Inflammatory macrophage treated with lipopolysaccharide for 1 hour (primary cell): ENCODE data around the gene DISC1.
"Not testable (repeated sequence)": the region's sequence is repeated elsewhere in the genome, so short reads cannot be mapped to it uniquely, and the experiment has no call there.

Source experiments
- DNase-seq, 2 donors: peaks; one replicate each; pipeline ENCODE4 v3.0.0-alpha.2; 2020 to 2022

Gene DISC1

DNA sequence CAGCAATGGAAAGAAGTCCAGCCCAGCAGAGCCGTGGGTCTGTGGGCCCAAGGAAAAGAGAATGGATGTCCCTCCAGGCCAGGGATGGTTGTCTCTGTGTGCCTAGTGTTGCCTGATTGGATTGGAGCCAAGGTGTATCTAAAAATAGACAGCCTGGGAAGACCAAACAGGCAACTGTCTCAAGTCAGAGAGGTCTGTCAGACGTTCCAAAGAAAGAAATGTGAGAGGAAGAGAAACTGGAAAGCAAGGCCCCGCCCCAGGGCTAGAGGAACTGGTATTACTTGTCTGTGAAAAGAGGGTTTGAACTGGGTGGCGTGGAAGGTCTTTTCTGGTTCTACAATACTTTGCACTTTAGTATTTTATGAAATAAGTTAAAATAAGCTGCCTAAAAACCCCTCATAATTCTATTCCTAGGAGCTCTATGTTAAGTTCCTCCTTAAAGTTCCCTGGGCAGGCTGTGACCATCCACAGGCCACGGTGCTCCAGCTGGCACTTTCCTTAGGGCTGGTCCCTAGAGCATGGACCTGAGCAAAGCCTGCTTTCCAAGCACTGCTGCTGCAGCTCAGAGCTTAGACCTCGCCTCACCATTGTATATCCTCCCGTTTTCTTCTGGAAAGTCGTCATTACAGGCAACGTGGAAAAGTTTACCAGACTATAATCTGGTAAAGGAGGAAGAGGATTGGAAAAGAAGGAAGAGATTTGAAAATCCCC is 151.6 kb downstream of the DISC1 start:
- peak; percentile 27 to 57 for DNase-seq

DNA sequence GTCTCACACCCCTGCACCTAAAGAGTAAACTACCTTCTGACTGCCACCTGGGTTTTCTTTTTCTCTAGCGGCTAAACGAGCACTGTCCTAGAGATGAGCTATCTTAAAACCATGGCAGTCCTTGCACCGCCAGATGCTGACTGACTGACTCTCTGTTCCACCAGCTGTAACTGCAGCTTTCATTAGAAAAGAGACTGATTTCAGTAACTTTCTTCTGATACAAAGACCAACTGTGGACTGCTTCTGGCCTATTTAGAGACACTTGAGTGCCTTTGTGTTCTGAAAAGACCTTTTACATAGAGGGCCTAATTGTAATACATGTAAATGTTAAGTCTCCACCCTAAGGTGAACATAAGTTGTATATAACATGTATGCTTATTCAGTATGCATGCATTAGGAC is 152.5 kb downstream of the DISC1 start:
- DNase-seq = no peak

DNA sequence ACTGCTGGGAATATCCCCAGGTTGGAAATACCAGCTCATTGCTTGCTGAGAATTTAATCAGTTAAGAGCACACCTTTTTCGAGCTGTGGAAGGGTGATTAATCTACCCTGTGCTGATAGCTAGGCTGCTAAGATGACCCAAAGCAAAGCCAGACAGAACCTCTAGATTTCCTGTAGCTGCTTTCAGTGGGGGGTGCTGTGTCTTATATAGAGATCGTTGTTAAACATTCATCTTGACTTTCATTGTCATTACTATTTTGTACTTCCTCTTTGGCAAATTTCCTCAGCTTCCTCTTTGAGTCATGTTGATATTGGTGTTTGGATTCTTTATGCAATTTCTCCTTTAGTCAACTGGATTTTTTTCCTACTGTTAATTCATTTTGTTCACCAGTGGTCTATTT is 155.3 kb downstream of the DISC1 start:
- DNase-seq = peak; percentile 81 to 82

- DNase-seq = not testable (repeated sequence)
Observed at GRCh38 chr1:231785073-231785472, 158.5 kb downstream of the DISC1 start.

GRCh38 chr1:231786126-231786525 is 159.5 kb downstream of the DISC1 start:
- no peak for DNase-seq

DNA sequence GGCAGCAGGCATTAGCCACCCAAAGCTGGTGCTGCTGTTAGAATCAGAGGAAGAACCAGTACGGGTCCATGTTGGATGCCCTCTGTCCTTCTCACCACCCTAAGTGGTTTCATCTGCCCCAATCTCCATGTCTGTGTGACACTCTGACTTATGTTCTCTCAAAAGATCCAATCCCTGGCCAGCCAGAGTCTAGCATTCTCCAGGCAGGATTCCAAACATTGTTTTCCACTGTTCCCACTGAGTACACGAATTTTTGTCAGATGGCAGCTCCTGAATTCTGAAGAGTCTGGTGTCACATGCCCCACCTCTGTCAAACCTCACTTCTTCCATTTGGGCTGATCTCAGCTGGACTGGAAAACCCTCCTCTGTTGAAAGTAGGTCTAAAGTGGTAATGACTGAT is 166.0 kb downstream of the DISC1 start:
- DNase-seq = no peak

GRCh38 chr1:231793893-231794292 is 167.3 kb downstream of the DISC1 start:
- DNase-seq = no peak

DNA sequence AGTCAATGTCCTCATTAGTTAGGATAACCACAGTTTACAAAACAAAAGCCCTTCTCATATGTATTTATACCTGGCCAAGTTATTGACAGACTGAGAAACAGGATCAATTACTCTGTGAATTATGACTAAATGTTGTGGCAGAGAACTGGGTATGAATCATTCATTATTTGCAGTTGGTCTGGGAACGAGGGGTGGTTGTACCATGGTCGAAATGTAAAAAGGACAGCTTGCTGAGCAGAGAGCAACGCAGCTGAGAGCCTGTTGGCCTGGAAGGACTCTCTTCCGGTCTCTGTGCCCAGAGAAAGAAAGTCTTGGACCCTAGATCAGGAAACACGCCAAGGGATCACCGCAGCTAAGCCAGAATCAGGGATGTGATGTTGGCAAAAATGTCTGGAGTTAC is 169.6 kb downstream of the DISC1 start:
- DNase-seq = no peak

DNA sequence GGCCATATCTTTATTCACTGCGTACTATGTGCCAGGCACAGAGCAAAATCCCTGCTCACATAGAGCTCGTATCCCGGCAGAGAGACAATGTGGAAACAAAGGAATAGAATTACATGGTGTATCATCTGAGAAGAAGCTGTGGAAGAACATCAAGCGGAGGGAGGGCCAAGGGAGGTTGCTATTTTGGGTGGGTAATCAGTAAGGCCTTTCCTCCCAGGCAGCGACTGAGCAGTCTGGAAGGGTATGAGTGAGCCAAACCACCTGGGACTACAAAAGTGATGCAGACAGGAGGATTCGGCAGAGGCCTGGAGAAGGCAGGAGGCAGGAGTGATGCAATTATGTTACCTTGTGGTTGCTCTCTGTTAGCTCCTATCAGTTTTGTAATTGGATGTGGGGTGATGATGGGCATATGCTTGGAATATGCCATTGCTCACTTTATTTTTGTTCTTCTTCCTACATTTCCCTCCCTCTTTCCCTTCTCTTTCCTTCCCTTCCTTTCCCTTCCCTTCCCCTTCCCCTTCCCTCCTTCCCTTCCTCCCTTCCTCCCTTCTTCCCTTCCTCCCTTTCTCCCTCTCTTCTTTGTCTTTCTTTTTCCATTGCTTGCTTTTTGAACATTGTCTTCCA is 172.9 kb downstream of the DISC1 start:
- DNase-seq = no peak

DNA sequence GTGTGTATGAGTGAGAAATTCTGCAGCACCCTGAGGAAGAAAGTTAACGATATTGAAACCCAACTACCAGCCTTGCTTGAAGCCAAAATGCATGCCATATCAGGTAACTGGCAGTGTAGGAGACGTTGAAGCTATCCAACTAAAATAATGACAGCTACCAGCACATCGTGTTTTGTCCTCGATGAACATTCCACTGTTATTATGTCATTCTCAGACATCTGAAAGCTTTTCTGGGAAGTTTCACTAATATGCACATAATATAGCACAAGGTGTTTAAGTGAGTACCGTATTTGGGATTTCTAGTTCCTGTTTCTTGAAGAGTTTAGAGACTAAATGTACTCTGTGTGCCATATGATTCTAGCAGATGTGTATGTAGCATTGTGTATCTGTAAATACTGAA is 173.5 kb downstream of the DISC1 start:
- DNase-seq = no peak

- no peak for DNase-seq
Observed at GRCh38 chr1:231801042-231801585, 174.5 kb downstream of the DISC1 start.

- peak; percentile 74 to 83 for DNase-seq
Observed at GRCh38 chr1:231803353-231803752, 176.8 kb downstream of the DISC1 start.

GRCh38 chr1:231806623-231807495 is 180.3 kb downstream of the DISC1 start:
- peak; percentile 55 to 86 for DNase-seq

- no peak for DNase-seq
Observed at GRCh38 chr1:231807541-231807940, 181.0 kb downstream of the DISC1 start.

DNA sequence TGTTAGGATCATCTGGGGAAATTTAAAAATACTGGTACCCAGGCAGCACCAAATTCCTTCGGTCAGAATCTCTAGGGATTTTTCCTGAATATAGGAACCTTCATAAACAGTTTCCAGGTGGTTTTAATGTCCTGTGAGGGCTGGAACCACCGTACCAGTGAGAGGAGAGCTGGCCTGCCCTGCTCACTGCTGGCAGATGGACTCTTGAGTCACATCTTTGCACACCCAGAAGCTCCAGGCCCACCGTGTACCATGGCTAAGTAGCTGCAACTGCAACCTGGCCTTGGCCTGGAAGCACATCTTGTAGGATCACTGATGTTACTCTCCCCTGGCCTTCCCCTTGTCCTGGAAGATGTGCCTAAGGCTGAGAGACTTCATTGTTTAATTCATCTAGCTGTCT is 181.5 kb downstream of the DISC1 start:
- no peak for DNase-seq

DNA sequence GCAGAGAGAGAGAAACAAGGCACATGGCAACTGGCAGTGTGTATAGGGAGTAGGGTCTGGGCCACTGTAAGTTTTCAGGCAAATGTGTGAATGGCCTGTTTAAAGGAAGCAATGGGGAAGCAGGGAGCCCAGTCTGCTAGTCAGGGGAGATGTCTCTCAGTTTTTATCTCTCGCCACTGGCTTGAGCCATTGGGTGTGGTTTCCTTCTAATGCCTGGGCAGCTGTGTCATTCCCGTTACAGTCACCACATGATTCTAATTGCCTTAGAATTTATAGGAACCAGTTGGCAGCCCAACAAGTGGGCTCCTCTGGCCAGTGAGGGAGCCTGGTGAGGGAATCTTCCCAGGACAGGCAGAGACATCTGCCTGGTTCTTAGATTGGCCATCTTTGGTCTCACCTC is 182.4 kb downstream of the DISC1 start:
- peak; percentile 47 to 58 for DNase-seq

DNA sequence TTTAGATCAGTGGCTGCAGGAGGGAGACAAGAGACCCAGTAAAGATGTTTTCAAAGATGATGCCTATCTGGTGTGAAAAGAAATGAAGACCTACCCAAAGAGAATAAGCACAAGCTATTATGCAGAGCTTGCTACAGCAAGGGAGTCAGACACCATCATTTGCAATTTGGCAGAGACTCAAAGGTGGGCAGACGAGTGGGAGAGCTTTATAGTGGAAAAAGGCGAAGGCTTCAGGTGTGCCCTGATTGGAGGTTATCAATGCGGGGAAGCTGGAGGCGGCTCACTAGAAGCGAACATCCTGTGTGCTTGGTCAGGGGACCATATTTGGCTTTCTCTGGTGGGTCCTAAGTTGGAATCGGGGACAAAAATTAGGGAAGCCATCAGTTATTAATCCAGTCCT is 183.8 kb downstream of the DISC1 start:
- DNase-seq = no peak

DNA sequence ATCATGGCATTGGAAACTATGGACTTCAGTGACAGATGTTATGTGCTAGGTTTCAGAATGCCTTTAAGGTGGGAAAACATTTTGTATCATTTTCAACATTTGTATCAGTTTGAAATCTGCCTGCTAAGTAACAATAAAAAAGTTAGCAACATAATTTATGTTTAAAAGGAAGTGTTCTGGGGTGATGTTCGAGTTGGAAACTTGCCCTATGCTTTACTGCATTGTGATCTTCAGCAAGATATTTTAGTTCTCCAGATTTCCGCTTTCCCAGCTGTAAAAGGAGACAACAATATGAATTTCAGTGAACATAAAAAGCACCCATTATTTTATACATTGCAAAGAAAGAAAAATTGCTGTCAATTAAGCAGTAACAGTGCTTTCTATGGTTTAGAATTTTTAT is 187.4 kb downstream of the DISC1 start:
- no peak for DNase-seq

- DNase-seq = no peak
Observed at GRCh38 chr1:231814521-231814920, 187.9 kb downstream of the DISC1 start.

DNA sequence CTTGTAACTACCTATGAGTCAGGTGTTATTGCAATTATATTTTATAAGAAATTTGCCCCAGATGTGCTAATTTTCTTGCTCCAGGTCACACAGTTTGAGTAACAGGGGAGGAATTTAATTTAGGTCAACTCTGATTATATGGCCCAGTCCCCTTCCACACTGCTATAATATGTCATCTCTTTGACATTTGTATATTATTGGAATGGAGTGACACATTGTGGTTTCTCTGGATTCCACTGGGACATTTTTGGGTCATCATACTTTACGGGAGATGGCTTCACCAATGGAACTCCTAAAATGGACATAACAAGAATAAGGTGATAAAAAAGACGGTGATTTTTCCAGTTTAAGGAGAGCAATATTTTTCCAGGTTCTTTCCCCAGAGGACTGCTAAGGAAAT is 191.2 kb downstream of the DISC1 start:
- no peak for DNase-seq

GRCh38 chr1:231818337-231818736 is 191.7 kb downstream of the DISC1 start:
- DNase-seq = no peak

DNA sequence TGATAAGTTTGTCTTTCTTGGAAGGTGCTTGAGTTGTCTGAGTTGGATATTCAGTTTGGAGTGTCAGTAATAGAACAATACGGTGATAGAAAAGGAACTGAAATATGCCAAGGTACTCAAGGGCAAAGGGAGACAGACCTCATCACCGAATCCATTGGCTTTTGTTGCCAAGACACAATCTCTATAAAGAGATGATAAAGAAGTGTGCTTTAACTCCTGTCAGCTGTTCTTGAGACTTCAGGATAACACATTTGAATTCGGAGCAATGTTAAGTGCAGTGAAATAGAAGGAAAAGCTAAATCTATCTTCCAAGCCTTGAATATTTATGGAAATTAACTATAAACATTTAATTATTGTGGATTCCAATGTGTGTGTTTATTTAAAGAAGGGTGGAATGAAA is 194.7 kb downstream of the DISC1 start:
- no peak for DNase-seq

DNA sequence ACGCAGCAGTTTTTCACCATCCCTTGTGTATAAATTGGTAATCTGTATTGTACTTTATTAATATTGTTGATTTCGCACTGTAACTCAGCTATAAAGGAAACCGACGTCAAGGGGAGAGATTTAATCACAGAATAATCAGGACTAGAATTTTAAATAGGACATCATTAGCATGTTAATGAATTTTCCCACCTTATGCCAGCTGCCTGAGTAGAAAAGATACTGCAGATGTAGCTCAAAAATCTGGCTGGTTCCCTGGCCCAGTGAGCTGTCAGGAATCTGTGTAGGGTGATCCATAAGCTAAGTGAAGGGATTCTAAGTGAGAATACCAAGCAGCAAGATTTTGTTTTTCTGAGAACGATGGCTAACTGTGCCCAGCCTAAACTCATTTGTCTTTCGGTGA is 195.5 kb downstream of the DISC1 start:
- DNase-seq = no peak

DNA sequence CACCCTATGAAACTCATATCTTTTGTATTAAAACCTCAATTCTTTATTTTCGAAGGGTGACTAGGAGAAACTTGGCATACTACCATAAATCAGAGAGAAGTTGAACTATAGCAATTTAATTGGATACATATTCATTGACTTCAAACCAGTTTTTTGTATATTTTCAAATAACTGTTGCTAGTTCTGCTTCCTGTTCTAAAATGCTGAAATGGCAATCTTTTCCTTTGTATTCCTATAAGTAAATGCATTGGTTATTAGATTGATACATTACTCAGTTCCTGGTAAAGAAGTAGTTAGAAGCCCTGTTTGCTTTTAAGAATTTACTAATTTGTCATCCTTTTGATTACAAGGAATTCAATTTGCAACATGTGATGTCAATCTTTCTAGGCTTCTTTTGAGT is 200.0 kb downstream of the DISC1 start:
- DNase-seq = no peak
